A204.1 (cell line): ENCODE data around the gene ARHGAP31.
"Not testable (repeated sequence)": the region's sequence is repeated elsewhere in the genome, so short reads cannot be mapped to it uniquely, and the experiment has no call there.

Experiments
- FAIRE-seq: peaks from 2 replicates; lab custom pipeline; 2012; peaks lifted over from hg19 to GRCh38; lab: Jason Lieb, UNC

The ARHGAP31 gene

DNA sequence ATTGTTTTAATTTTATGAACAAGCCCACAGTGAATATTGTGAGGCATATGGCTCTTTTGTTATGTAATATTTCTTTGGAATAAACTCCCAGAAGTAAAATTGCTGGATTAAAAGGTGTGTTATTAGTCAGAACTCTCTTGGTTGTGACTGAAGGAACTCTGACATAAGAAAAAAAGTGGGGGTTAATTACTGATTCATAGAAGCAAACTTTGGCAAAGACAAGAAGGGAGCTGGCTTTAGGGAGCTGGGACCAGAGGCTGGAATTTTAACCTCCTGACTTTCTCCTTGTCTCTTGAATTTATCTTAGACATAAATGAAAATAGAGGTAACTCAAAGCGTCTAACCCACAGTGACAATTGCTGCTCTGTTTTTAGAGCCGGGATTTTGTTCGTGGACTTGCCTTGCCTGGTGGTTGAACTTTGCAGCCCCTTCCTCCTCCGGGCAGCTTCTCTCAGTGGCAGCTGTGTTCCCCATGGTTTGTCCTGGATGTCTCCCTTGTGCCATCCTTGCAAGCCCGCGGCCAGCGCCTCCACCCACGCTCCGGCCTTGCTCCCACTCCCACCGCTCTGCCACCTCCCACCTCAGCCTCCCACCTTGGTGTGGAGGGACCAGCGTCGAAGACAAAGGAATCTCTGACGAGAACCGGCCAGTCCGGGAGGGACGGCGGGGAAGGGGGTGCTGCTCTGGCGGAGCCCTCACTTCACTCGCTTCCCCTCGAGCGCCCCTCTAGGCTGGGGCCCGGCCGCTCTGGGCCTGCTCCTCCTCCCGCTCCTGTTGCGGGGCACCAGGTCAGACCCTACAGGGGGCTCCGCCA, 28.0 kb downstream of the ARHGAP31 start:
- FAIRE-seq, result no peak

DNA sequence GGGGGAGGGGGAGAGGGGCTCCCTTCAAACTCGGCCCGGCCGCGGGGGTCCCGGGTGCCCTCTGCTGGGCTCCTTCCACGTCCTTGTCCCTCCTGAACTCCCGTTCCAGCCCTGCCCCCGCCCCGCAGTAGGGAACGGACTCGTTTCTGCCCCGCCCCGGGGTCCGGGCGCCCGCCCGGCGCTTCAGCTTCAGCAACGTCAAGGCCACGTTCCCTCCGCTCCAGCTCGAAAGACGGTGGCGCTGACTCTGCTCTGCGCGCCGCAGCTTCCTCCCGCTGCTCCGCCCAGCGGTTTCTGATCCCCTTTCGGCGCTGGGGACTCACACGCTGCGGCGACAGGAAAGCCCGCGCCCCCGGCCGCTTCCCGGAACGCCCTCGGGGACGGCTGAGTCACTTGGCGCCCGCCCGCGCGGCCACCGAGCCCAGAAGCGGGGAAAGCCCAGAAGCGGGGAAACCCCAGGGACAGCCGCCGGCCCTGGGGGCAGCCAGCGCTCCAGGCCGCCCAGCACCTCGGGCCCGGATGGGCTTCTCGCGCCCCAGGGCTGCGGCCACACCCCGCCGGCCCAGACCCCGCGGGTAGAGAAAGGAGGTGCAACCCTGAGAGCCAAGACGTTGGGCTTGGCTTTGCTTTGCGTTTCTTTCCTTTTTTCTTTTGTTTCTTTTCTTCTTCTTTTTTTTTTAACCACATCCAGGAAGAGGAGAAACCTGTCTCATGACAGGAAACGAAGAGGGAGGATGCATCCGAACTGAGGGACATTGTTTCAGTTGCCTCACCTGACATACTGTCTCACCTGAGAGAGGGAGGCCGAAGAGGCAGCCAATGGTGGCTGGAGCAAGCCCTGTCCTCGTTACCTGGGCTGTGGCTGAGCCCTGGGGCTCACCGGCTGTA, 28.9 kb downstream of the ARHGAP31 start:
- no peak for FAIRE-seq

DNA sequence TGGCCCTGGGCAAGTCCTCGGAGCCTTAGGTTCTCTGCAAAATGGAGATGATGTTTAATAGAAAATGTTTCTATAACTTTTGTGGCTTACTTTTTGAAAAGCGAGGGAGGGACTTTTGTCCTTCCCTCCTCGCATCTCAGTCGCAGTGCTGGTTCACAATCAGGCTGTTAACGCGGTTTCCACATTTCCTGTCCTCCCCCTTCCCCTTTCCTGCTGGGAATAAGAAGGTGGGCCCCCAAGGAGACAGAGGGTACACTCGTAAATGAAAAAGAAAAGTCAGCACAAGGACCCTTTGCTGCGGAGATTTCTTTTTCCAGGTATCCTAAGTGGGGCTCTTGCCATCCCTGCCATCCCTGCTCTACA, 29.5 kb downstream of the ARHGAP31 start:
- no peak for FAIRE-seq

DNA sequence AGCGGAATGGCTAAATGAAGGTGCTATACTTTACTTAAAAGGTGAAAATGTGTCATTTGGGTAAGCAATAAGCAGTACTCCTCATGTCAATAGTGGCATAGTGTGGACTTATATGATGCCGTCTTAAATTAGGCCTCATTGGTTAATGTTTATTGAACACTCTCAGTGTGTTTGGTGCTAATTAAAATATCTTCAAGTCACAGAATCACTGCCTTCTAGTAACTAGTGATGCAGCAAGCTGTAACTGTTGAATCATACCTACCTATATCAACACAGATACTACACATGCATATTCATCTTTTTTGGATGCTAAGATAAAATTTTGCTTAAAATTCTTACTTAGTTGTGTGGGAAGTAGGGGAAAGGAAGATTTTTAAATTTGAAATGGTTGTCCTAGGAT, 30.7 kb downstream of the ARHGAP31 start:
- no peak for FAIRE-seq

DNA sequence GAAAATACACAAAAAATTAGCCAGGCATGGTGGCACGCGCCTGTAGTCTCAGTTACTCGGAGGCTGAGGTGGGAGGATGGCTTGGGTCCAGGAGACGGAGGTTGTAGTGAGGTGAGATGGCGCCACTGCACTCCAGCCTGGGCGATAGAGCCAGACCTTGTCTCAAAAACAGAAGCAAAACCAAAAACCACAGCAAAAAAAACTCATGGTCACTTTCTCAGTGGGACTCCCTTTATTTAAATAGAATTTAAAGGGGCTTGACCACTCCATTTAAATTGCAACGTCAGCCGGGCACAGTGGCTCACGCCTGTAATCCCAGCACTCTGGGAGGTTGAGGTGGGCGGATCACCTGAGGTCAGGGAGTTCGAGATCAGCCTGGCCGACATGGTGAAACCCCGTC, 32.8 kb downstream of the ARHGAP31 start:
- no peak for FAIRE-seq

DNA sequence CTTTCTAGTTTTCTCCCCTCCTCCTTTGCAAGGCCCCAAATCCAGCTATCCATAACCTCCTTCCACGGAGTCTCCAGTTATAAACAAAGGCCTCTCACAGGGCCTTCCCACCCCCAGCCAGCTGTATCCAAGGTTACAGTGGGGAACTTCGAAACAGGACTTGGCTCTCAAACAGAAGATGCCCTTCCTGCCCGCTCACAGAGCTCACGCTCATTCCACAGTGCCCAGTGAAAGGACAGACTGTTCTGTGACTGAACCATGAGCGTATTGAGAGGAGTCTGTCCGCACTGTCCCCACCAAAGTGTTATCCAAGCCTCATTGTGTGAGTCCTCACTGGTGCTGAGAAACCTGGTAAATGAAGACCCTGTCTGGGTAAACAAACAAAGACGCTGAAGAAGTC, 35.4 kb downstream of the ARHGAP31 start:
- no peak for FAIRE-seq

DNA sequence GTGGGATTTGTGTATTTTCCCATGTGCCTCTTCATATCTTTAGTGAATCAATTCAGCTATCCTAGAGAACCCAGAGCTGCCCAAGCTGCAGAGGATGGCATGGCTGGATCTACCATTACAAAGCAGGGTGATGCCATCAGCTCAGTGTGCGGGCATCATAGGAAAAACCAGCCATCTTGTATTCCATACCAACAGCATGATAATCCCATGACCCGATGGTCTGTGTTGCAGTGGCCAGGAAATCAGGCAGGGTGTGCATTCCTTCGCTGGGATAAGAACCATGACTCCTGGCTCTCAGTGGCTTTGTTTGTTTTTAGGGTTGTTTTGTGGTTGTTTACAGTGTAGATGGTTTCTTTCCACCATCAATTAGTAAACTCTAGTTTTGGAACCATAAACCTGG, 36.0 kb downstream of the ARHGAP31 start:
- no peak for FAIRE-seq

DNA sequence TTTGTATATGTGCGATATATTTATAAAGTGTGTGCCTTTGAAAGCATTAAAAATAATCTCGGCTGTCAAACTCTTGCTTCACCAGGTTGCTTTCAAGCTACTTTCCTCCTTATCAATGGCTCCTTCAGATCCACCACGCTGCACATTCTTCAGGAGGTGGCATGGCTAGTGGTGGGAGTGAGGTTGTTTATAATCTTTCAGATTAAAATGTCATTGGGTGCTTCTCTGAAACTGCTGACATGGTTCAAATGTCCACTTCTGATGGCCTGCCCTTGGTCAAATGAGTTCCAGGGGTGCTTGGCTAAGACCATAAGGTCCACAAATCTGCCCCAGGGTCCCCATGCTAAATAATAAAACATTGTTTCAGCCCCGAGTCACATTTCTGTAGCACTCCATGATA, 36.7 kb downstream of the ARHGAP31 start:
- FAIRE-seq, result no peak

DNA sequence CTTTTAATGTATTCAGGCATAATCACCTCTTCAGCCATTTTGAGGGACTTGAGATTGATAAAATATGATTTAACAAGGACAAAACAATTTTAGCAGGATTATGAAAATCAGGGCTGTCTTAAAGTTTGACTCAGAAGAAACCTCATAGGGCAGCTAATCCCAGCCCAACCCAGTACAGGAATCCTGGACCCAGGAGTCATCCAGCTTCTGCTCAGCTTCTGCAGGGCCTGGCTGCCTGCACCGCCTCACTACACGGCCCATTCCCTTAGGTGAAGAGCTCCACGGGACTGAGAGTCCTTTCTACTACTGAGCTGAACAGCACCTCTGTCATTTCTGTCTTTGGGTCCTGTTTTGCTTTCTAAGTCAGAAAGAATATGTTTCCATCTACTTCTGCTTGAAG, 37.5 kb downstream of the ARHGAP31 start:
- no peak for FAIRE-seq

DNA sequence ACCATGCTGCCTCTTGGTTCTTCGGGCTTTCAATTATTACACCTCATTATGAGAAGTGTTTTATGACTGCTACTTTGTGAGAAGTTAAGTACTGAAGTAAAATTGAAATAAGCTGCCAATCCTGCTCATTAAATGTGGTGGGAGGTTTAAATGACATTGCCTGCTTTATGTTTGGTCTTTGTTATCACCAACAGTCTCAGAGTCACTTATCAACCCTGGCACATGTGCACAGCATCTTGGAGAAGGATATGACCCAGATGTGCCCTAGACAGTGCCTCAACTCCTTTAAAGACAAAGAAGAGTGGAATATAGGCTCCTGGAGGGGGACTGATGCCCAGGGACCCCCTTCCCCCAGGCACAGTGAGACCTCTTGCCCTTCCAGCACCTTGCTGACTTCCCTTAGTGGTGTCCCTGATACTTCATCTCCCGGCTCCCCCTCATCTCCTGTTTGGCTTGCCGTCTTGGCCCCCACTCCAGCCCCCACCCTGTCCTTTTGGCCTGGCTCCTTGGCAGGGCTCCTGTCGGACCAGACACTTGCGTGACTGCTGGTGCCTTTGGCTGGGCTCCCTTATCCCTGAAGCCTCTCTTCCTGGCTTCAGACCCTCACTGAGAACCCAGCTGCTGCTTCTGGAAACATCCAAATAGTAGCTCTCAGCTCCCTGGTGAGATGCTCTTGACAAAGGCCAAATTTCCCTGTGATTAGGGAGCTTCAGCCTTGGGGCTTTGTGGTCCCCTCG, 39.8 kb downstream of the ARHGAP31 start:
- FAIRE-seq, result no peak

DNA sequence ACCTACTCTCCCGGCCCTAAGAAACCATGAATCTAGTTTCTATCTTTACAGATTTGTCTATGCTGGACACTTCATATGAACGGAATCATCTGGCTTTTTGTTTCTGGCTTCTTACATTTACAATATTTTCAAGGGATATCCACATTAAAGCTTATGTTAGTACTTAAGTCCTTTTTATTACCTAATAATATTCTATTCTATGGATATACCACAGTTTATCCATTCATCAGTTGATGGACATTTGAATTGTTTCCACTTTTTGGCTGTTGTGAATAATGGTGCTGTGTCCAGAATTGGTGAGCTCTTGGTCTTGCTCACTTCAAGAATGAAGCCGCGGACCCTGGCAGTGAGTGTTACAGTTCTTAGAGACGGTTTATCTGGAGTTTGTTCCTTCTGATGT, 42.6 kb downstream of the ARHGAP31 start:
- FAIRE-seq, result no peak

DNA sequence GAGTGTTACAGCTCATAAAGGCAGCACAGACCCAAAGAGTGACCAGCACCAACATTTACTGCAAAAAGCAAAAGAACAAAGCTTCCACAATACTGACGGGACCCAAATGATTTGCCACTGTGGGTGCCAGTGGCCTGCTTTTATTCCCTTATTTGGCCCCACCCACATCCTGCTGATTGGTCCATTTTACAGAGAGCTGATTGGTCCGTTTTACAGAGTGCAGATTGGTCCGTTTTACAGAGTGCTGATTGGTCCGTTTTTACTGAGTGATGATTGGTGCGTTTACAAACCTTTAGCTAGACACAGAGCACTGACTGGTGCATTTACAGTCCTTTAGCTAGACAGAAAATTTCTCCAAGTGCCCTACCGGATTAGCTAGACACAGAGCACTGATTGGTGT, 43.2 kb downstream of the ARHGAP31 start:
- not testable (repeated sequence) for FAIRE-seq

DNA sequence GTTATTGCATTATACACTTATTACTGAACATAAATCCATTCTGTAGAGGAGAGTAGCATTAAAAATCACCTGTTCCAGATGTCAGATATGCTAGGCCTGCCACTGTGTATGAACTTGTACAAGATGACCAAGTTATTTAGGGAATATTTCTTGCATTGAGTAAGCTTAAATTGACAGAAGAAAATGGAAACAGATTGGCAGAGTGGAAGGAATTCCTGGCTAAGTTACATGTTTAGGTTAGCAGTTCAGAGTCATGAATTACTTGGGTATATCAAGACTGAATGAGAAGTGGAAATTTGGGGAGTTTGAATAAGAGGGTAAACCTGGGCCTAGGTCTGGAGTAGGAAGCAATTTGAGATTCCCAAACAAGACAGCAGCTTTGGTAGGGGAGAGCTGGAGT, 44.6 kb downstream of the ARHGAP31 start:
- FAIRE-seq, result no peak

DNA sequence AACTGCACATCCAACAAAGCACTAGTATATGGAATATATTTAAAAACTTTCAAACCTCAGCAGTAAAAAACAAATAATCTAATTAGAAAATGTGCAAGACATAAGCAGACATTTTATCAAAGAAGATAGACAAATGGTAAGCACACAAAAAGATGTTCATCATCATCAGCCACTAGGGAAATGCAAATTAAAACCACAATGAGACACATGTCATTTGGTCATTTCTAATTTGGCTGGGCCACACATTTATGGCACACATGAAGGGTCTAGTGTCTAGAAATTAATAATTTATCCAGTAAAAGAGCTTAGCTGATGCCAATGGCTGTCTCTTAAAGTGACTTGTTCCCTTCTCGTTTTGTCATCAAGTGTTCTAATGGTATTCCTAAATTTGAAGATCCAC, 45.8 kb downstream of the ARHGAP31 start:
- FAIRE-seq, result no peak

DNA sequence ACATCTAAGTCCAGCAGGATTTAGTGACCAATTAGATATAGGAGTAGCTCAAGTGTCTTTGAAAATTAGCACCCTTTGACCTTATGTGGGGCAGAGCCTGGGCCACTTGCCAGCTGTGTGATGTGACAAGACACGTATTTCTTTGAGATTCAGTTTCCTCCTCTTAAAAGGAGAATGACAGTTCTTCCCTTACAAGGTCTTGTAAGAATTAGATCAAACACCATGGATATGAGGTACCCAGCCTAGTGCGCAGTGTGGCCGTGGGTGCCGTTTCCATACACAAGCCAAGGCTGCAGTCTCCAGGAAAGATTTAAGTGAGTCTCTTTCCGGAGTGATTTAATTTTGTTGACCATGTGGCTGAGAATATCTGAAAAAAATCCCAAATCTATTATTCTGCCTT, 46.3 kb downstream of the ARHGAP31 start:
- FAIRE-seq, result no peak

DNA sequence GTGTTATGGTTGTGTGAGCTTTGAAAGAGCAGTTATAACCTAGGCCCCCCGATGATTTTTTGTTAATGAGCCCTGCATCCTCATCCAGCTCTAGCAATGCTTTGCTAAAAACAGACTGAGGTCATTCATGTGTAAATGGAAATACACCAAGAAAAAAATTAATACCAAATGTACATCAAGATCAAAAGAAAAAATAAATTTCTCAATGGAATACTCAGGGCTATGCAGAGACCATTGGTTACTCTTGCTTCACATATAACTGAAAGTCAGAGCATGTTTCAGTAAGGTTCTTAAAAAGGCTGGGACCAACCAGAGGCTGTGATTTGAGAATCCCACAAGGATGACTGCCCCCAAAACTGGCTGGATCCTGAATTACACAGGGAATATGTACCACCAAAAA, 48.0 kb downstream of the ARHGAP31 start:
- FAIRE-seq, result no peak

DNA sequence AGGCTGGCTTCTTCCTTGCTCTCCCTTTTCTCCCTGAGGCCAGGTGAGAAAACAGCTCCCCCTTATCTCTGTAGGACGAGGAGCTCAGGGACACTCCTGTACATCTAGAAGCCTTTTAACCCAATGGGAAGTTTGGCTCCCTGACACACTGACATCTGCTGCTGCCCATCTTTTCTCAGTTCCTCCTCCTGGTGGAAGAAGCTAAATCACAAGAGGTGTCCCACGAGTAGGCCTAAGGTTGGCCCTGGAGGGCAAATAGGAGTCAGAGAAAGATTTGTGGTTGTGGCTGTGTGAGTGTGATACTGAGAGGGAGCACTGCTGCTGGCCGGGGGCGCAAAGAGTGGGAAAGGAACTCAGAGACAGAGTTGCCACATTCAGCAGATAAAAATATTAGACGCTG, 49.5 kb downstream of the ARHGAP31 start:
- no peak for FAIRE-seq

DNA sequence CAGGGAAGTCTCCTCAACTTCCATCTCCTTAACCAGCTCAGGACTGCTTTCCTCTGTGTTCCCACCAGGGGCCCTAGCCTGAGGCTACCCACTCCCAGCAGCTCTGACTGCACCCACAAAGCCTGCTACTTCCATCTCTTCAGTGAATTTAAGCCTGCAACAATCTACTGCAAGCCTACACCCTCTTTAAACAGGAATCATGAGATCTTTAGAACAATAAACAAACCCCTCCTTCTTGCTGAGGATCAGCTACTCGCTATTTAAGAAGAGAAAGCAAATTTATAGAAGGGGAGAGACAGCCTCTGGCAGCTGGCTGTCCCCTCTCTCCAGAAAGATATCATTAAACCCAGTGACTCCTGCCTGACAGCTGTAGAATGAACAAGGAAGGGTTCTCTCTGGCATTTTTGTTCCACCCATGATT, 51.9 kb downstream of the ARHGAP31 start:
- FAIRE-seq, result no peak

DNA sequence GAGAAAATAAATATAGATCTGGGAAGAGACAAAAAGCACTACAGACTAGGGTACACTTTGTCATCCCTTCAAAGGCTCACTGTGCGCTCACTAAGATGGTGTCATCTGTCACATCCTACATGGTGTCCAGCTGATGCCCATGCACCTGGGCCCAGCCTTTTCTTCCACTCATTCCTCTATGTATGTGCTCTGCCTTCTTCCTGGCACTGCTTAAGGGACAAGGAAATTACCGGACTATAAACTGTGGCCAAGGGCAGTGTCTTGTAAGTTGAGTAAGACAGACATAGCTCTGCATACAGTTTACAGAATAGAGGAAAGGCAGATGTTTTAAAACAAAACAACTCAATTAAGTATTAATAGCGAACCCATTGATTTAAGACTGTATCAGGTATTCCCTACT, 52.9 kb downstream of the ARHGAP31 start:
- no peak for FAIRE-seq

DNA sequence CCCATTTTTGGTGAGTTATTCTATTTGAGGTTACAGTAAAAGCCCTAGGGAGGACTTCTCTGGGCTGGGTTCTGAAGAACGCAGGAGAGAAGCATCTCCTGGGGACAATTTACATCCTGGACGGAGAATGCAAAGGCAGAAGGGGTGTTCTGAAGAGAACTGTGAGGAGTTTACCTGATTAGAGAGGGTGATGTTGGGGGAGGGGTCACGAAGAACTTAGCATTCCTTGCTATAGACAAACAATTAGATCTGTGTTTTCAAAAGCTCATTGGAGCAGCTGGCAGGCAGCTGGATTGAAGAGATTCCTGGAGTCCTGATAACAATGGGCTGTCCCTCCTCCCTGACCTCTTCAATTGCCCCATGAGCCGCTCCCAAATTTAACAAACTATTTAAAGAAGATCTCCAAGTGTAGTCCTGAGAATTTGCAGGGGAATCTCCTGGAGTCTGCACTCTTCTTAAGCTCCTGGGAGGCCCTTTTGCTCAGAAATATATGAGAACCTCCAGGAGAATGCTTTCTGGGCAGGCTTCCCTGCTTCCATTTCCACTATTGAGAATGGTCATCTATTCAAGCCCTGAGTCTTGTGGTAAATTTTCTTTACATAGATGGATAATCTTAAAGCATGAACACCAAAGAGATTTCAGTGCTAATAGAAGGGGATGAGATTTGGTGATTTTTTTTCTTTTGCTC, 55.3 kb downstream of the ARHGAP31 start:
- no peak for FAIRE-seq

DNA sequence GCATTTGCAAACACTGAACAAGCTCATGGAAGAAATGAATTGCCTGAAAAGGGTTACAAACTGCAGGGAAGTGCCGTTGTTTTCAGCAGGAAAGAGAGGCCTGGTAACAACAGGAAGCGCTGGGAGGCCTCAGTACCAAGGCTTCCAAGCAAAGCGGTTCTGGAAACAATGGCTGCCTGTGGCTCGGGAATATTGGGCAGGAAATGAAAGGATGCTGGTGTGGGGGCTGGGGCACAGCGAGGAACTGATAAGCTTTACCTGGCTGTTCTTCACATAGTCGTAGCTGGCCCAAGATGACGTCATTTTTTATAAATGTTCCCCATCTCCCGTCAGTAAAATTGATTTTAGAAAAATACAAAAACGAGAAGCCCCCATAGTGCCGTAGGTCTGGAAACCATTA, 55.9 kb downstream of the ARHGAP31 start:
- no peak for FAIRE-seq

DNA sequence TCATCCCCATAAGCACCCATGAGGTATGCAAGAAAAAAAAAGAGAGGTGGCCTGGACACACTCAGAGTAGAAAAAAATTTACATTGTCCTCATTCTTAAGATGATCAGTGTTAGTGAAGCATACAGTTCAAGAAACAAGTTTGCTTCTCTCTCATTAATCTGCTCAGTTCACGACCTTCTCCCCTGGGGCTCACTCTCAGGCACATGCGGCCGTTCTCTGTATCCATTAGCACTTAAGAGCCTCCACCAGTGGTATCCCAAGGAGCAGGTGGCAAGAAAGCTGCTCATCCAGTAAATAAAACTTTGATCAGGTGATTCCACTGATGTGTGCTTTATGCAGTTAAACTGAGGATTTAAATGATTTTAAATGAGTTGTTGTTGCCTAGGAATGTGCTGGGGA, 57.4 kb downstream of the ARHGAP31 start:
- FAIRE-seq, result no peak
